ENCODE data around the gene EPHA4. TPM values are rescaled to one million over a fixed set of nuclear protein-coding genes. Genes with fewer than 3 reads are reported as not detected.

EPHA4 gene
- total RNA-seq, 2 experiments from 2014 or later: 0.23 TPM; not detected in 1

- H3K36me3 ChIP-seq (ENCODE audit: insufficient read depth, low read length): no peaks in the 10 kb centered on the region
- CTCF ChIA-PET (ENCODE audit: unreplicated experiment): no interaction called here
These were observed 171.7 kb downstream of the EPHA4 start for GRCh38 chr2:221400411-221400810.

GRCh38 chr2:221399183-221399582, 172.9 kb downstream of the EPHA4 start:
- no peaks in the 10 kb centered on the region for H3K79me2 ChIP-seq (ENCODE audit: insufficient read depth, low read depth, low read length)
- no peaks in the 10 kb centered on the region for H3K9me3 ChIP-seq (ENCODE audit: low read length)
- TF ChIP-seq EZH2phosphoT487 (IDR thresholded peaks at IDR 0.05; ENCODE audit: borderline replicate concordance, low read depth, low read length) (no peak), CTCF (conservative IDR thresholded peaks at IDR 0.05; ENCODE audit: low read length) (no peak)
- no peaks in the 10 kb centered on the region for H3K4me1 ChIP-seq (ENCODE audit: insufficient read depth, low read length, poor library complexity, severe bottlenecking)
- DNase-seq (ENCODE audit: low spot score): no peak
- no peak overlapping the region for H3K4me3 ChIP-seq (ENCODE audit: low read depth, low read length, poor library complexity, severe bottlenecking)
- intact Hi-C loops (cut with micrococcal nuclease; ENCODE audit: unreplicated experiment): loop anchor here (10.0 kb wide), 1 partner anchor 176 kb away; the partner anchor contains the start of gene EPHA4
- no peak overlapping the region for H3K4me2 ChIP-seq (ENCODE audit: low read length)
- CTCF ChIA-PET (ENCODE audit: unreplicated experiment): no interaction called here
- no TSS peak for BruUV-seq (replicated peaks)
- H4K20me1 ChIP-seq (ENCODE audit: insufficient read depth, low read length): no peaks in the 10 kb centered on the region
- no peaks in the 10 kb centered on the region for H3K36me3 ChIP-seq (ENCODE audit: insufficient read depth, low read length)
- POLR2A ChIA-PET: interaction anchor here (1.4 kb wide), 1 partner anchor 9 kb away, joined by 4 read pairs; no protein-coding TSS in a partner anchor
- no peaks in the 10 kb centered on the region for H3K9me2 ChIP-seq (ENCODE audit: insufficient read depth, low read length)
- no peak overlapping the region for H3K27ac ChIP-seq (ENCODE audit: low read depth, low read length, poor library complexity, severe bottlenecking)
- no peak overlapping the region for H2AFZ ChIP-seq (ENCODE audit: low read length)

More at GRCh38 chr2:221400411-221400810, 171.7 kb downstream of the EPHA4 start:
- Histone ChIP-seq H3K9me3 (ENCODE audit: low read length) (no peaks in the 10 kb centered on the region), H2AFZ (ENCODE audit: low read length) (no peak overlapping the region), H3K79me2 (ENCODE audit: insufficient read depth, low read depth, low read length) (no peaks in the 10 kb centered on the region), H4K20me1 (ENCODE audit: insufficient read depth, low read length) (no peaks in the 10 kb centered on the region), H3K9me2 (ENCODE audit: insufficient read depth, low read length) (no peaks in the 10 kb centered on the region), H3K4me2 (ENCODE audit: low read length) (no peak overlapping the region), H3K4me3 (ENCODE audit: low read depth, low read length, poor library complexity, severe bottlenecking) (no peak overlapping the region), H3K4me1 (ENCODE audit: insufficient read depth, low read length, poor library complexity, severe bottlenecking) (no peaks in the 10 kb centered on the region), H3K27ac (ENCODE audit: low read depth, low read length, poor library complexity, severe bottlenecking) (no peak overlapping the region)
- DNase-seq (ENCODE audit: low spot score): no peak
- POLR2A ChIA-PET: interaction anchor here (1.4 kb wide), 1 partner anchor 10 kb away, joined by 4 read pairs; no protein-coding TSS in a partner anchor
- BruUV-seq (replicated peaks): no TSS peak
- intact Hi-C loops (cut with micrococcal nuclease; ENCODE audit: unreplicated experiment): no loop called here
- no peak for TF ChIP-seq EZH2phosphoT487 (IDR thresholded peaks at IDR 0.05; ENCODE audit: borderline replicate concordance, low read depth, low read length)

- POLR2A ChIA-PET: no interaction called here
- H3K4me1 ChIP-seq (ENCODE audit: insufficient read depth, low read length, poor library complexity, severe bottlenecking): no peaks in the 10 kb centered on the region
- H4K20me1 ChIP-seq (ENCODE audit: insufficient read depth, low read length): no peaks in the 10 kb centered on the region
- no peak overlapping the region for H3K27ac ChIP-seq (ENCODE audit: low read depth, low read length, poor library complexity, severe bottlenecking)
- no peak for TF ChIP-seq EZH2phosphoT487 (IDR thresholded peaks at IDR 0.05; ENCODE audit: borderline replicate concordance, low read depth, low read length)
- no peak for TF ChIP-seq CTCF (conservative IDR thresholded peaks at IDR 0.05; ENCODE audit: low read length)
- BruUV-seq (replicated peaks): no TSS peak
- H3K36me3 ChIP-seq (ENCODE audit: insufficient read depth, low read length): no peaks in the 10 kb centered on the region
- H3K9me3 ChIP-seq (ENCODE audit: low read length): no peaks in the 10 kb centered on the region
- no peak overlapping the region for H3K4me2 ChIP-seq (ENCODE audit: low read length)
- DNase-seq (ENCODE audit: low spot score): no peak
- intact Hi-C loops (cut with micrococcal nuclease; ENCODE audit: unreplicated experiment): loop anchor here (10.0 kb wide), 1 partner anchor 178 kb away; the partner anchor contains the start of gene EPHA4
- no peak overlapping the region for H3K4me3 ChIP-seq (ENCODE audit: low read depth, low read length, poor library complexity, severe bottlenecking)
- CTCF ChIA-PET (ENCODE audit: unreplicated experiment): no interaction called here
- no peak overlapping the region for H2AFZ ChIP-seq (ENCODE audit: low read length)
- H3K79me2 ChIP-seq (ENCODE audit: insufficient read depth, low read depth, low read length): no peaks in the 10 kb centered on the region
- H3K9me2 ChIP-seq (ENCODE audit: insufficient read depth, low read length): no peaks in the 10 kb centered on the region
These were observed 174.9 kb downstream of the EPHA4 start for GRCh38 chr2:221397187-221397586.
